Forelimb muscle (tissue), 1 donor: ENCODE measurements around the gene KL. TPM values are rescaled to one million over a fixed set of nuclear protein-coding genes. Genes with fewer than 3 reads are reported as not detected.

Experiments
- DNase-seq: peaks from one replicate; pipeline ENCODE4 v3.0.0-alpha.2; 2013; ENCODE audit warnings: low read depth
- polyA plus RNA-seq: library from polyadenylated mRNA; unstranded; fragments of 120-200 nt; gene quantifications from one replicate; pipeline ENCODE4 v1.2.1, GENCODE V29; 2013; ENCODE audit not compliant: insufficient read length

The KL gene
- polyA plus RNA-seq, 1 donor: 2.5 TPM

DNA sequence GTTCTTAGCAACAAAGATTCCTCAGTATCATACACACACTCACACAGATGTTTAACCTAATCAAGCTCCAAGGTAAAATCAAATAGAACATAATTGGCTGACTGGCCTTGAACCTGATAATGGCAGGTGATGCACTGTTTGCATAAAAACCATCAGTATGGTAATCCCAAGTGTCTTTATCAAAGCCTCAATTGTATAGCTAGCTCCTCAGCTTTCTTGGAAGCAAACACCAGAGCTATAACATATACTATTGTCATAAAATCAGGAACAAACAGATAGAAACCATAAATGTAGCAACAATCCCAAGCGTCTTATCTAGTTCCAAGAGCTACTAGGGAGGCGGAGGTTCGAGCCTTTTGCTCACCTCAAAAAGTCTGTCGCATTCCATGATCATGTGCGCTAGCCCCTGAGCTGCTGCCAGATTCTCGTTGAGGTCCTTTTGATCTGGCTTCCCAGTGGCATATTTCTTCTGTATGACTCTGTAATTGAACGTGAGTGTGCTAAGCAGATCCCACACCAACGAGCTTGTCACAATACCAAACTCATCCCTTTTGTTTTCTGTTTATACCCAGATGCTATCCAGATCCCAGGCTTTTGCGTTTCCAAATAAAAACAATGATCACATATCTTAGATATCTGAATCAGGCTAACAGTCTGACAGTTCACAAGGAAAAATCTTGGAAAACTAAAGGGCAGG, 95.3 kb downstream of the KL start:
- no peak for DNase-seq

DNA sequence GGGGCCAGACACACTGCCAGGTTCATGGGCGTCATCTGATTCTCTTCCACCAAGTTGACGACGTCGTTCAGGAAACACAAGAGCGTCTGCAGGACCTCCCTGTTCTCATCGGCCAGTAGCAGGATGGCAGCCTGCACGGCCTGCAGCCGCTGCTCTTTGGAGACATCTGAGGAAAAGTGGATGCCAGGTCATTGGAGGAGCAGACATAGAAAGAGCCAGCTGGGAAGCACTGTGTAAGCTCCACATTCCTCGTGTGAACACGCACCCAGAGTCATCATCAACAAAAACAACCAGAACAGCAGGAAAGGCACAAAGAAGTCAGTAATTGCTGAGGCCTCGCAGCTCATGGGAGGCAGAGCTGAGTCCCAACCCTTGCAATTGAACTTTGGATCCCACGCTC, 96.5 kb downstream of the KL start:
- DNase-seq: no peak

DNA sequence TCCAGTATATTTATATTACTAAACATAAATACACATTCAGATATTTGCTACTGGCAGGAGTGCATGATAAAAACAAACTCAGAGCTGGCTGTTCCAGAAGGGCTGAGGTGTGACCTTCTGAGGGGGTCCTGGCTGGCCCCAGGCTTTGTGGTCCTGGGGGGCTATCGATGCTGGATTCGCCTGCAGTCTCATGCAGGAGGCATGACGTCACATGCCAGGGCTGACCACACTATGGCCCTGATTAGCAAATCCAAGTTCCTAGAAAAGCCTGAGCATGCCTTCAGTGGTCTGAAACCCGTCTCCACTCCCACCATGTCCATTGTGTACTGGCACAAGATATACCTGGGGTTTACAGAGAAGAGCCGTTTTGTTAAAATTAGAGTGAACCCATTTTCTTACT, 97.9 kb downstream of the KL start:
- no peak for DNase-seq

DNA sequence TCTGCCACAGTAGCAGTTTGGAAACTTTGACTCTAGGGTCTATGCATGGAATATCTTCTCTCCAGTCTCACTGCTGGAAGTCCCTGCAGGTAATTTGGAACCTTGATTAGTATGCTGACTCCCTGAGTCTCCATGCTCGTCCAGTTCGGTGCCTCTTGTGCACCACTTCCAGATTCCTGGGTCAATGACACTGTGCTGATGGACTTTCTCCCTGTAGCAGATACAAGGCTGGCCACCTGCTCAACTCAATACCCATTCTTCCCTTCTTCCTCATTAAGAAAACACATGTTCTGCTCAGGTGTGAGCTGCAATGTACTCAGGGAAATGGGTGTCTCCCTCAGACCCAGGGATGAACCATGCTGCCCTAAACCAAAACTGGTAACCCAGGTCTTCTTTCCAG, 99.1 kb downstream of the KL start:
- no peak for DNase-seq
